IMR-90 (cell line): ENCODE measurements around the gene CLSTN1. TPM values are rescaled to one million over a fixed set of nuclear protein-coding genes. Genes with fewer than 3 reads are reported as not detected.

Experiments
- ATAC-seq: fragments of 200-7000 bp; cut with Tn5 transposase; 2 replicates; pipeline ENCODE4 v1.9.1; 2020; ENCODE audit warnings: low read depth, mild to moderate bottlenecking, moderate library complexity
- BruUV-seq: library from RNA; stranded (reverse); fragments of 400-500 nt; replicated peaks from 2 replicates; lab custom pipeline; 2021; lab: Mats Ljungman, UMichigan
- CTCF ChIA-PET: fragments of 300-600 bp; formaldehyde crosslinking; extraction: SDS; loops from one replicate; lab custom pipeline; 2021; ENCODE audit warnings: antibody characterized with exemption; lab: Yijun Ruan, JAX
- POLR2A ChIA-PET: fragments of 300-600 bp; sonication (Branson Sonifier 250); formaldehyde crosslinking; loops from one replicate; lab custom pipeline; 2022; ENCODE audit warnings: antibody characterized with exemption; ENCODE audit not compliant: unreplicated experiment; lab: Charles Lee
- DNase-seq: peaks from one replicate; pipeline ENCODE4 v3.0.0; 2013
- H2AFZ ChIP-seq: replicated peaks from 2 replicates; pipeline ENCODE3; 2013; ENCODE audit warnings: low read length, mild to moderate bottlenecking; ENCODE audit not compliant: poor library complexity
- H2AK5ac ChIP-seq: 2 replicates; pipeline ENCODE4 v1.6.1; 2013; ENCODE audit warnings: low read depth, low read length, inconsistent platforms
- H2AK9ac ChIP-seq: replicated peaks from 2 replicates; pipeline ENCODE3; 2013; ENCODE audit warnings: mild to moderate bottlenecking, low read depth, low read length, moderate library complexity; ENCODE audit not compliant: poor library complexity
- H2BK120ac ChIP-seq: 2 replicates; pipeline ENCODE4 v1.6.1; 2013; ENCODE audit warnings: low read depth, low read length, inconsistent platforms
- H2BK15ac ChIP-seq: 3 replicates; pipeline ENCODE4 v1.6.1; 2013; ENCODE audit warnings: low read depth, low read length, inconsistent platforms
- H2BK20ac ChIP-seq: 2 replicates; pipeline ENCODE4 v1.6.1; 2013; ENCODE audit warnings: low read depth, mild to moderate bottlenecking, inconsistent platforms, low read length, moderate library complexity
- H2BK5ac ChIP-seq: 2 replicates; pipeline ENCODE4 v1.6.1; 2013; ENCODE audit warnings: mild to moderate bottlenecking, low read depth, low read length, inconsistent platforms; ENCODE audit not compliant: poor library complexity, severe bottlenecking
- H3K14ac ChIP-seq: replicated peaks from 2 replicates; pipeline ENCODE4 v1.6.1; 2013; ENCODE audit warnings: low read depth, low read length, inconsistent platforms
- H3K18ac ChIP-seq: 2 replicates; pipeline ENCODE4 v1.6.1; 2013; ENCODE audit warnings: low read depth, low read length, control low read depth
- H3K23ac ChIP-seq: 2 replicates; pipeline ENCODE4 v1.6.1; 2013; ENCODE audit warnings: low read depth, low read length, inconsistent platforms
- H3K27ac ChIP-seq: 2 replicates; pipeline ENCODE4 v1.5.1; 2013; ENCODE audit warnings: mild to moderate bottlenecking, control low read depth, low read length; ENCODE audit not compliant: insufficient read depth
- H3K27me3 ChIP-seq: 2 replicates; pipeline ENCODE4 v1.6.1; 2013; ENCODE audit warnings: low read length; ENCODE audit not compliant: control insufficient read depth, insufficient read depth
- H3K36me3 ChIP-seq: 2 replicates; pipeline ENCODE4 v1.6.1; 2013; ENCODE audit warnings: low read length, mixed read lengths; ENCODE audit not compliant: control insufficient read depth, insufficient read depth
- H3K4ac ChIP-seq: 2 replicates; pipeline ENCODE4 v1.6.1; 2013; ENCODE audit warnings: low read depth, low read length, inconsistent platforms
- H3K4me1 ChIP-seq: 2 replicates; pipeline ENCODE4 v1.6.1; 2013; ENCODE audit warnings: low read length, mixed read lengths; ENCODE audit not compliant: control insufficient read depth, insufficient read depth
- H3K4me2 ChIP-seq: 2 replicates; pipeline ENCODE4 v1.6.1; 2013; ENCODE audit warnings: low read depth, mild to moderate bottlenecking, control low read depth, low read length, moderate library complexity
- H3K4me3 ChIP-seq: 2 replicates; pipeline ENCODE4 v1.5.1; 2013; ENCODE audit warnings: low read depth, mild to moderate bottlenecking, control low read depth, low read length, moderate library complexity; ENCODE audit not compliant: insufficient read depth
- H3K56ac ChIP-seq: 2 replicates; pipeline ENCODE4 v1.6.1; 2013; ENCODE audit warnings: low read length, inconsistent platforms; ENCODE audit not compliant: insufficient read depth; ENCODE audit errors: extremely low read depth
- H3K79me1 ChIP-seq, 2 experiments: 2 replicates each; pipeline ENCODE4 v1.6.1; 2013; ENCODE audit warnings: low read length in 2 of 2, inconsistent platforms in 1 of 2, low read depth in 1 of 2
- H3K9ac ChIP-seq: 2 replicates; pipeline ENCODE4 v1.6.1; 2013; ENCODE audit warnings: low read depth, low read length, control low read depth
- H3K9me1 ChIP-seq: 2 replicates; pipeline ENCODE4 v1.6.1; 2013; ENCODE audit warnings: low read length, inconsistent platforms; ENCODE audit not compliant: insufficient read depth
- H3K9me3 ChIP-seq: 2 replicates; pipeline ENCODE4 v1.6.1; 2013; ENCODE audit warnings: low read length; ENCODE audit not compliant: control insufficient read depth, insufficient read depth
- H4K20me1 ChIP-seq: 2 replicates; pipeline ENCODE4 v1.6.1; 2013; ENCODE audit warnings: low read length, inconsistent platforms; ENCODE audit not compliant: insufficient read depth
- H4K5ac ChIP-seq: 2 replicates; pipeline ENCODE4 v1.6.1; 2013; ENCODE audit warnings: mild to moderate bottlenecking, low read depth, low read length, control low read depth
- H4K8ac ChIP-seq, 2 experiments: 2 replicates each; pipeline ENCODE4 v1.6.1; 2013; ENCODE audit warnings: low read depth in 2 of 2, low read length in 2 of 2, control low read depth in 1 of 2, inconsistent platforms in 1 of 2
- H4K91ac ChIP-seq: 2 replicates; pipeline ENCODE4 v1.6.1; 2013; ENCODE audit warnings: low read depth, low read length, inconsistent platforms; ENCODE audit not compliant: insufficient read depth
- BHLHE40 ChIP-seq: fragments of 150-350 bp; IDR thresholded peaks from 2 replicates; pipeline ENCODE4 v1.6.1; 2016; ENCODE audit warnings: mild to moderate bottlenecking, low read depth, low read length
- CEBPB ChIP-seq: IDR thresholded peaks from 2 replicates; pipeline ENCODE4 v1.6.1; 2012; ENCODE audit warnings: low read depth, low read length, improper control_type of control experiment
- CTCF ChIP-seq: conservative IDR thresholded peaks from 2 replicates; pipeline ENCODE4 v1.5.1; 2012; ENCODE audit warnings: mild to moderate bottlenecking, low read depth, low read length, improper control_type of control experiment
- FOS ChIP-seq: fragments of 150-350 bp; IDR thresholded peaks from 2 replicates; pipeline ENCODE4 v1.6.1; 2016; ENCODE audit warnings: low read depth, low read length
- MAFK ChIP-seq: IDR thresholded peaks from 2 replicates; pipeline ENCODE4 v1.6.1; 2012; ENCODE audit warnings: low read depth, low read length, improper control_type of control experiment
- RCOR1 ChIP-seq: IDR thresholded peaks from 2 replicates; pipeline ENCODE4 v1.6.1; 2012; ENCODE audit warnings: mild to moderate bottlenecking, low read length, improper control_type of control experiment; ENCODE audit not compliant: insufficient replicate concordance
- RFX5 ChIP-seq: IDR thresholded peaks from 2 replicates; pipeline ENCODE4 v1.8.0; 2012; ENCODE audit warnings: low read depth, mild to moderate bottlenecking, low read length, moderate library complexity
- USF2 ChIP-seq: fragments of 150-350 bp; IDR thresholded peaks from 2 replicates; pipeline ENCODE4 v1.6.1; 2017; ENCODE audit warnings: mild to moderate bottlenecking, antibody characterized with exemption, low read length, low read depth
- WGBS, 2 experiments: methylation state at CpG; one replicate each; pipeline versions ENCODE4 v1.1.5 to v1.1.7; 2013; ENCODE audit warnings: missing lambda C conversion rate in 2 of 2; ENCODE audit not compliant: insufficient read length in 1 of 2; ENCODE audit errors: extremely low coverage in 2 of 2; 5-methylcytosine and 5-hydroxymethylcytosine counted together
- dilution Hi-C: fragments of 300-500 bp; cut with HindIII; formaldehyde crosslinking; loops from one replicate; pipeline ENCODE4 v1.14.3; 2018; ENCODE audit warnings: low sequenced_read_pairs; ENCODE audit not compliant: unreplicated experiment
- in situ Hi-C: fragments of 300-500 bp; cut with MboI; formaldehyde crosslinking; loops from 3 replicates; pipeline ENCODE4 v1.14.3; 2019; ENCODE audit warnings: low sequenced_read_pairs, inconsistent platforms, mixed read lengths
- intact Hi-C: fragments of 100-400 bp; cut with micrococcal nuclease; formaldehyde crosslinking; loops from 2 replicates; pipeline ENCODE4 v1.10.0; 2022
- polyA plus RNA-seq, 3 experiments: library from polyadenylated mRNA; depleted of rRNA; stranded (reverse); fragments of >200 nt; gene quantifications; 2 replicates each; pipeline ENCODE4 v1.2.3, GENCODE V29; 2012; ENCODE audit warnings: low replicate concordance in 1 of 3
- total RNA-seq: library from RNA; depleted of rRNA; stranded (reverse); fragments of >200 nt; gene quantifications from 2 replicates; pipeline ENCODE4 v1.2.3, GENCODE V29; 2012

CLSTN1 gene
- total and polyA plus RNA-seq, 2 of the 4 experiments (the other 2 are of a cell fraction) = 30.1 to 72.2 TPM

- Histone ChIP-seq H3K36me3 (peaks cover 4% of the 10 kb centered on the region), H2AFZ (no peak overlapping the region), H3K9ac (no peak overlapping the region), H2AK9ac (no peak overlapping the region), H3K9me3 (no peaks in the 10 kb centered on the region), H3K14ac (no peak overlapping the region), H3K4me1 (no peaks in the 10 kb centered on the region; the same call in 1 of the 2 replicates), H2BK20ac (no peak overlapping the region), H3K23ac (no peak overlapping the region), H3K27me3 (no peaks in the 10 kb centered on the region), H3K4me2 (no peak overlapping the region), H4K20me1 (no peaks in the 10 kb centered on the region), H3K4ac (no peak overlapping the region), H3K56ac (no peak overlapping the region), H2BK15ac (no peak overlapping the region), H2AK5ac (no peak overlapping the region), H2BK120ac (no peak overlapping the region), H4K91ac (no peak overlapping the region), H2BK5ac (no peak overlapping the region), H4K5ac (no peak overlapping the region), H3K4me3 (no peak overlapping the region), H3K27ac (no peak overlapping the region), H3K9me1 (no peaks in the 10 kb centered on the region), H3K79me1 (no peaks in the 10 kb centered on the region; a peak in 1 of 4 replicates), H4K8ac (no peak overlapping the region), H3K18ac (no peak overlapping the region)
- POLR2A ChIA-PET = no interaction called here
- BruUV-seq = no TSS peak
- in situ Hi-C loops (no loop called here), dilution Hi-C loops (no loop called here), intact Hi-C loops (no loop called here)
- CTCF ChIA-PET = no interaction called here
- TF ChIP-seq RCOR1 (no peak), FOS (no peak), CTCF (no peak), BHLHE40 (no peak), CEBPB (no peak), RFX5 (no peak), USF2 (no peak), MAFK (no peak)
- no peak for DNase-seq
- 78% methylated on average over 14 of the region's 18 CpGs; no CpG with 5 or more reads in 1 of the 2 experiments for WGBS, 2 experiments
- no peak for ATAC-seq
These were observed 26.8 kb upstream of the CLSTN1 start for GRCh38 chr1:9850442-9851162.
